ENCODE measurements around the gene PRDM5. TPM values are rescaled to one million over a fixed set of nuclear protein-coding genes. Genes with fewer than 3 reads are reported as not detected.

PRDM5 gene
- total and polyA plus RNA-seq, 9 of the 15 experiments (the other 6 are each of a cell fraction or from before 2014, with no cell fraction given), result not detected

GRCh38 chr4:120673696-120674095 lies 248.8 kb downstream of the PRDM5 start (continued):
- TF ChIP-seq PHTF2 (CRISPR knock-in tag; IDR thresholded peaks at IDR 0.05) (no peak), ATF1 (CRISPR knock-in tag; IDR thresholded peaks at IDR 0.05) (no peak), ATF1 (tag; IDR thresholded peaks at IDR 0.05) (no peak), HMG20A (CRISPR knock-in tag; conservative IDR thresholded peaks at IDR 0.05) (no peak), CBX1 (IDR thresholded peaks at IDR 0.05; ENCODE audit: low read depth) (no peak), CBX8 (IDR thresholded peaks at IDR 0.05; ENCODE audit: borderline replicate concordance, extremely low read depth, low read depth, low read length, poor library complexity, severe bottlenecking) (no peak)

GRCh38 chr4:120672558-120673147 lies 249.9 kb downstream of the PRDM5 start:
- POLR2A ChIA-PET, result no interaction called here
- Histone ChIP-seq H3K4me1 (replicated peaks in 1 of 2; ENCODE audit: control insufficient read depth in 2 of 2, insufficient read depth in 2 of 2, low read length in 2 of 2) (no peaks in the 10 kb centered on the region), H3K9me1 (ENCODE audit: control insufficient read depth, insufficient read depth, low read length) (no peaks in the 10 kb centered on the region), H3K4me2 (ENCODE audit: insufficient read depth, low read length) (no peak overlapping the region), H3K27ac (ENCODE audit: extremely low read depth, low read depth, low read length) (no peak overlapping the region), H3K9ac (ENCODE audit: insufficient read depth in 1 of 2, low read depth in 2 of 2, low read length in 2 of 2) (no peak overlapping the region), H3K27me3 (ENCODE audit: control insufficient read depth in 2 of 2, insufficient read depth in 2 of 2, low read length in 2 of 2) (no peaks in the 10 kb centered on the region), H4K20me1 (replicated peaks; ENCODE audit: control insufficient read depth, insufficient read depth, low read length) (no peaks in the 10 kb centered on the region), H2AFZ (ENCODE audit: low read depth, low read length) (no peak overlapping the region), H3K79me2 (ENCODE audit: control insufficient read depth, insufficient read depth, low read length) (no peaks in the 10 kb centered on the region), H3K4me3 (no peak overlapping the region), H3K36me3 (ENCODE audit: control insufficient read depth, insufficient read depth, low read length) (no peaks in the 10 kb centered on the region), H3K9me3 (replicated peaks; ENCODE audit: control insufficient read depth, insufficient read depth, low read depth, low read length) (no peaks in the 10 kb centered on the region; the same call in 1 of the 2 replicates)
- BruUV-seq (replicated peaks), result no TSS peak
- intact Hi-C loops (cut with micrococcal nuclease) (loop anchor here (2.0 kb wide), 1 partner anchor 34 kb away; no protein-coding TSS in a partner anchor), in situ Hi-C loops (cut with MboI) (no loop called here)
- 2% methylated on average over 5 of the region's 5 CpGs for WGBS (ENCODE audit: insufficient coverage, low coverage, missing lambda C conversion rate)
- FAIRE-seq, result no peak
- no peak for DNase-seq (ENCODE audit: extremely low read depth in 1 of 4, low spot score in 3 of 4)
- CTCF ChIA-PET (ENCODE audit: low intra/inter-chr PET ratio), result no interaction called here
- no peak for TF ChIP-seq POLR2G (IDR thresholded peaks at IDR 0.05; ENCODE audit: low read depth, low read length)
- TF ChIP-seq MTA3 (IDR thresholded peaks at IDR 0.05; ENCODE audit: borderline replicate concordance), result no peak
- TF ChIP-seq NELFE (IDR thresholded peaks at IDR 0.05; ENCODE audit: insufficient read depth, insufficient read length), result no peak
- TF ChIP-seq WHSC1 (IDR thresholded peaks at IDR 0.05; ENCODE audit: low read length), result no peak
- TF ChIP-seq KDM1A (IDR thresholded peaks at IDR 0.05), result no peak
- no peak for TF ChIP-seq ZNF444 (CRISPR knock-in tag; IDR thresholded peaks at IDR 0.05)
- TF ChIP-seq PCBP2 (IDR thresholded peaks at IDR 0.05; ENCODE audit: low read depth, low read length, poor library complexity, severe bottlenecking), result no peak
- no peak for TF ChIP-seq ZBTB11 (CRISPR knock-in tag; IDR thresholded peaks at IDR 0.05)
- no peak for TF ChIP-seq RBM17 (IDR thresholded peaks at IDR 0.05; ENCODE audit: borderline replicate concordance, low read depth, low read length)
- no peak for TF ChIP-seq MED1 (CRISPR knock-in tag; IDR thresholded peaks at IDR 0.05; ENCODE audit: borderline replicate concordance)
- no peak for TF ChIP-seq IFI16 (CRISPR knock-in tag; IDR thresholded peaks at IDR 0.05)
- TF ChIP-seq PHF21A (IDR thresholded peaks at IDR 0.05; ENCODE audit: borderline replicate concordance, low read depth), result no peak
- no peak for TF ChIP-seq ZNF717 (CRISPR knock-in tag; IDR thresholded peaks at IDR 0.05)
- no peak for ATAC-seq
